Activated CD4-positive, alpha-beta T cell treated with anti-CD3 and anti-CD28 coated beads, Interleukin-2, amount 10 ng/mL, durations not matched to agents 7 days and 5 days (primary cell): ENCODE data around the gene GPC3. TPM values are rescaled to one million over a fixed set of nuclear protein-coding genes. Genes with fewer than 3 reads are reported as not detected.
"Not testable (repeated sequence)": the region's sequence is repeated elsewhere in the genome, so short reads cannot be mapped to it uniquely, and the experiment has no call there.

Experiments used
- CTCF ChIA-PET: fragments of 350-600 bp; sonication (Branson Sonifier 250); formaldehyde crosslinking; loops from one replicate; lab custom pipeline; 2021; ENCODE audit warnings: antibody characterized with exemption; lab: Charles Lee
- POLR2A ChIA-PET: fragments of 350-600 bp; sonication (Branson Sonifier 250); formaldehyde crosslinking; loops from one replicate; lab custom pipeline; 2021; ENCODE audit warnings: antibody characterized with exemption; lab: Charles Lee
- DNase-seq: peaks from one replicate; pipeline ENCODE4 v3.0.0-alpha.2; 2020
- H3K27ac Mint-ChIP-seq: one replicate; pipeline ENCODE4 v1.8.0; 2021; ENCODE audit warnings: mild to moderate bottlenecking, moderate library complexity, mixed read lengths
- H3K27me3 Mint-ChIP-seq: one replicate; pipeline ENCODE4 v1.8.0; 2021; ENCODE audit warnings: mixed read lengths
- H3K36me3 Mint-ChIP-seq: one replicate; pipeline ENCODE4 v1.8.0; 2021; ENCODE audit warnings: low read depth, mixed read lengths
- H3K4me1 Mint-ChIP-seq: one replicate; pipeline ENCODE4 v1.8.0; 2021; ENCODE audit warnings: mixed read lengths
- H3K4me3 Mint-ChIP-seq: one replicate; pipeline ENCODE4 v1.8.0; 2021; ENCODE audit warnings: mild to moderate bottlenecking, moderate library complexity, mixed read lengths
- H3K9me3 Mint-ChIP-seq: one replicate; pipeline ENCODE4 v1.8.0; 2021; ENCODE audit warnings: mixed read lengths
- total RNA-seq, 2 experiments: library from RNA; stranded (reverse); gene quantifications; one replicate each; pipeline ENCODE4 v1.2.3, GENCODE V29; 2021

Gene GPC3
- 1 to 10 TPM in 1 of 2 experiments, under 1 TPM in 1; 0.81 to 1.0 TPM for total RNA-seq

- Mint-ChIP-seq H3K27ac (no peak within 1 kb of the TSS), H3K27me3 (peaks cover 42% of the 10 kb centered on the region), H3K4me1 (peaks cover 4% of the 10 kb centered on the region), H3K9me3 (no peaks in the 10 kb centered on the region), H3K36me3 (no peaks in the 10 kb centered on the region), H3K4me3 (peak within 1 kb of the TSS; percentile 51)
- ChIA-PET CTCF (interaction anchor here (0.7 kb wide), 1 partner anchor 14 kb away, joined by 3 read pairs; no protein-coding TSS in a partner anchor), POLR2A (no interaction called here)
- peak; percentile 37 for DNase-seq
These were observed at the start of gene GPC3 for GRCh38 chrX:133985164-133985966. Gene GPC3 (minus strand): TSS chrX:133985594.

DNA sequence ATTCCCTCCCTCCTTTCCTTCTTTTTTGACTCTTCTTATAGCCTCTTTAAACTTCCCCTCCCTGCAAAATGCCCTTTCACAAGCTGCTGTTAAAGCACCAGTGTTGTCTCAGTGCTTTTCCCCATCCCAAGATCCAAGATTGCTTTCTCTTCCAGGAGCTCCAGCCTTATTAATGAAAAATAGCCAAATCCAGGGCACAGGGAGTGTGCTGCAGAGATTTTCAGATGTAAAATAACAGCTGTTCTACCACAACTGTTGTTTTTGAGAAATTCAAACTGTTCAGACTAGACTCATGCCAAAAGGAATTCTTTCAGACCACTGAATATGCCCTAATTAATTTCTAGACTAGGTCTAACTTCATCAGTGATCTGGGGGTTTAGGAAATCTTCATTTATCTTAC lies 47.0 kb upstream of the GPC3 start:
- Mint-ChIP-seq H3K4me1 (no peaks in the 10 kb centered on the region), H3K36me3 (no peaks in the 10 kb centered on the region), H3K27me3 (no peaks in the 10 kb centered on the region), H3K9me3 (no peaks in the 10 kb centered on the region), H3K4me3 (no peak overlapping the region), H3K27ac (no peak overlapping the region)
- no peak for DNase-seq
- POLR2A ChIA-PET: no interaction called here
- CTCF ChIA-PET: interaction anchor here (0.9 kb wide), 2 partner anchors 119 to 240 kb away, joined by 3 read pairs; no protein-coding TSS in a partner anchor

DNA sequence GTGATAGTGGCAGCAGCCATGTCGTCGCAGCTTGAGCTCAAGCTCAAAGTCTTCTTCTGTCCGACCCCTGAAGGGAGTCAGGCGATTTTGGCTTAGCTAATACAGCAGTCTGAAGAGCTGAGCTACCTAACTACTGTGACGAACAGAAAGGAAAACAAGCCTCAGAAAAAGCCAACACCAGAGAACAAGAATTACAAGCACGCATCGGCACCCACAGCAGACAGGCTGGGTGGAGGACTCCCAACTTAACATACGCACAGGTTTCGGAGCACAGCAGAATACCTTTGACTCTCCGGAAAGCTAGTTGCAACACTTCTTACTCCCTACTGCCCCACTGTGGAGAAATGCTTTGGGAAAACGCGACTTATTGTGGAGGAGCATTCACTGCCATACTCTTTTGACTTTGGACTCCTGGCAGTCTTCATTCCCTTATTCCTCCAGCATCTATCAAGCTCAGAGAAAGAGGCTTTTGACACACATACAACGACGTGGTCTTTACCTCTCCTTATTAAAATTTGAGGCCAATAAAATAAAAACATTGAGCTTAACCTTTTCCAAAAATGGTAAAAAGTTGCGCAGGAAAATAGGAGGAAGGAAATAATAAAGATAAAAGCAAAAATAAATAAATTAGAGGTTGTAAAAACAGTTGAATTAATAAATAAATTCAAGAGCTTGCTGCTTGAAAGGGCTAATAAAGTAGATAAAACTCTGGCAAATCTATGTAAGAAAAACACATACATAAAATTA lies 41.3 kb upstream of the GPC3 start:
- no peak overlapping the region for H3K27ac Mint-ChIP-seq
- H3K9me3 Mint-ChIP-seq: no peaks in the 10 kb centered on the region
- peak overlapping the region; percentile 3 for H3K4me3 Mint-ChIP-seq
- ChIA-PET CTCF (interaction anchor here (0.9 to 1.6 kb wide), 6 partner anchors 9 to 234 kb away, joined by 3 to 7 read pairs (median 4); no protein-coding TSS in a partner anchor), POLR2A (no interaction called here)
- peak; percentile 45 for DNase-seq
- H3K4me1 Mint-ChIP-seq: peaks cover 7% of the 10 kb centered on the region
- no peaks in the 10 kb centered on the region for H3K27me3 Mint-ChIP-seq
- H3K36me3 Mint-ChIP-seq: no peaks in the 10 kb centered on the region

- Mint-ChIP-seq H3K9me3 (no peaks in the 10 kb centered on the region), H3K4me1 (peaks cover 7% of the 10 kb centered on the region), H3K4me3 (no peak overlapping the region), H3K36me3 (no peaks in the 10 kb centered on the region), H3K27me3 (no peaks in the 10 kb centered on the region), H3K27ac (no peak overlapping the region)
- no peak for DNase-seq
- ChIA-PET POLR2A (no interaction called here), CTCF (interaction anchor here (1.0 to 1.6 kb wide), 5 partner anchors 8 to 234 kb away, joined by 3 to 7 read pairs (median 4); no protein-coding TSS in a partner anchor)
These were observed 40.7 kb upstream of the GPC3 start for GRCh38 chrX:134025986-134026545.

DNA sequence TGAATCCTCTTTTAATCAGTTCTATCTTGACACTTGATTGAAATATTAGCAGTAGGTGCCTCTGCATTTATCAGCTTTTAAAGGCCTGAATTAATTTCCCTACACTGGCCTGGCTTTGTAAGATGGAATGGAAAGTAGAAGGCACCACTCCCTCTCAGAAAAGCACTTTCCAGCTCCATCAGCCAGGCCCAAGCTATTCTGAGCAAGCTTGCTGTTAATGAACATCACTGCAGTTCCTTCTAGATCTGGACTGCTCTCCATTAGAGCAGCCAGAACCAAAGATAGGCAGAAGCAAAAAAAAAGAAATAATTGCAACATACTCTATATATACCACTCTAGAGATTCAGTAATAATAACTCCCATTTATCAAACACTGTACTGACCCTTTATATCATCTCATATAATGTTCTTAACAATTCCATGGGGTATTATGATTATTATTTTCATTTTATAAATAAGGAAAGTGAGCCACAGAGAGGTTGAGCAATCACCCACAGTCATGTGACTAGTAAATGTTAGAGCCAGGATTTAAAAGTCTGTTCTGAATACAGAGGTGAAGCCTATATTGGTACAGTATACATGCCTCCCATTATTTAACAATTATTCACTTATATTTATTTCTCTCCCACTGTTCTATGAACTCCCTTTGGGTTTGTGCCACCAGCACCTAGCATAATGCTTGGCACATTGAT lies 39.4 kb upstream of the GPC3 start:
- H3K27ac Mint-ChIP-seq: no peak overlapping the region
- H3K36me3 Mint-ChIP-seq: no peaks in the 10 kb centered on the region
- no peaks in the 10 kb centered on the region for H3K9me3 Mint-ChIP-seq
- H3K4me1 Mint-ChIP-seq: peaks cover 7% of the 10 kb centered on the region
- H3K4me3 Mint-ChIP-seq: no peak overlapping the region
- ChIA-PET POLR2A (no interaction called here), CTCF (no interaction called here)
- no peak for DNase-seq
- H3K27me3 Mint-ChIP-seq: no peaks in the 10 kb centered on the region

GRCh38 chrX:134023851-134024281 lies 38.5 kb upstream of the GPC3 start:
- Mint-ChIP-seq H3K36me3 (no peaks in the 10 kb centered on the region), H3K27ac (no peak overlapping the region), H3K4me1 (peaks cover 7% of the 10 kb centered on the region), H3K9me3 (no peaks in the 10 kb centered on the region), H3K4me3 (no peak overlapping the region), H3K27me3 (no peaks in the 10 kb centered on the region)
- DNase-seq: no peak
- ChIA-PET POLR2A (no interaction called here), CTCF (no interaction called here)

DNA sequence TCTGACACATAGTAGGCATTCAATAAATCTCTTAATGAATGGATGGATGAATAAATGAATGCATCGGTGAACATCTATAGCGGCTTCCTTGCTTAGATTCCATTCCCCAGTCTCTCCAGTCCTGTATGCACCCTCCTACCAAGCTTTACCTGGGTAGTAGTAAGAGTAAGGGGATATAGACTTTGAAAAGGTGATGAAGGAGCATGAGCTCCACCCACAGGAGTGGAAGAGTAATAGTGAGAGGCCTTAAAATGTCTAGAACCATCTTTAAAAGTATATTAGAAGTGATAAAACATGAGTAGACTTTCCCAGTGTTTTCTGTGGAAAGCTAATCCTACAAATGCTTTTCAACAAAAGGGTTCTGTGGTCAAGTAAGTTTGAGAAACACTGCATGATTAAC lies 35.5 kb upstream of the GPC3 start:
- Mint-ChIP-seq H3K4me1 (no peaks in the 10 kb centered on the region), H3K4me3 (no peak overlapping the region), H3K27ac (no peak overlapping the region), H3K9me3 (no peaks in the 10 kb centered on the region), H3K27me3 (no peaks in the 10 kb centered on the region), H3K36me3 (no peaks in the 10 kb centered on the region)
- DNase-seq: no peak
- CTCF ChIA-PET: interaction anchor here (0.6 to 1.8 kb wide), 4 partner anchors 8 to 420 kb away, joined by 3 to 4 read pairs (median 4); no protein-coding TSS in a partner anchor
- POLR2A ChIA-PET: no interaction called here

DNA sequence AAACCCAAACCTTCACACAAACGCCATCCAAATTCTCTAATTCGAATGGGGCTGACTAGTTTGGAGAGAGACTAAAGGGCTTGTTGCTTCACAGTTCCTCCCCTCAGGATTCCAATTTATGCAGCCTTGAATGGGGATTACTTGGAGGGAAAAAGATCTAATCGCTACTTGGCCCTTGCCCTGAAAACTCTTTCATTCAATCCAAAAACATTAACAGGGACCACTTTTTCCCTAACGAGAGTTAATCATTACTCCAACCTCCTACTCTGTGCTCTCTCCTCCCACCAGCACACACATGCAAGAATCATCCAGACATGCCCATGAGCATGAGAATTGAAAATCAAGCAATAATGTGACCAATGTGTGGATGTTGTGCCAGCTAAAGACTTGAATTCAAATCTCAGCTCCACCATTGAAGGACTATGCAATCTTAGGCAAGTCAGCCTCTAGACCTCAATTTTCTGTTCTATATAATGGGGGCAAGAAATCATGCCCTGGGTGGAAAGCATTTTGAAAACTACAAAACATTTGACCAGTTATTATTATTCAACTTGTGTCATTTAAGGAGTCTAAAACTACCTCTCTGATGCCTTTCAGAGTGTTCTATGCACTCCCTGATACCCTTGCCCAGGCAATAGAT lies 34.3 kb upstream of the GPC3 start:
- Mint-ChIP-seq H3K27me3 (no peaks in the 10 kb centered on the region), H3K27ac (no peak overlapping the region), H3K9me3 (no peaks in the 10 kb centered on the region), H3K4me1 (no peaks in the 10 kb centered on the region), H3K4me3 (no peak overlapping the region), H3K36me3 (no peaks in the 10 kb centered on the region)
- CTCF ChIA-PET: no interaction called here
- POLR2A ChIA-PET: no interaction called here
- no peak for DNase-seq

- H3K27me3 Mint-ChIP-seq, H3K4me3 Mint-ChIP-seq, H3K27ac Mint-ChIP-seq, DNase-seq, POLR2A ChIA-PET, H3K9me3 Mint-ChIP-seq, H3K4me1 Mint-ChIP-seq, H3K36me3 Mint-ChIP-seq, CTCF ChIA-PET: not testable (repeated sequence)
These were observed 30.9 kb upstream of the GPC3 start for GRCh38 chrX:134016309-134016708.

DNA sequence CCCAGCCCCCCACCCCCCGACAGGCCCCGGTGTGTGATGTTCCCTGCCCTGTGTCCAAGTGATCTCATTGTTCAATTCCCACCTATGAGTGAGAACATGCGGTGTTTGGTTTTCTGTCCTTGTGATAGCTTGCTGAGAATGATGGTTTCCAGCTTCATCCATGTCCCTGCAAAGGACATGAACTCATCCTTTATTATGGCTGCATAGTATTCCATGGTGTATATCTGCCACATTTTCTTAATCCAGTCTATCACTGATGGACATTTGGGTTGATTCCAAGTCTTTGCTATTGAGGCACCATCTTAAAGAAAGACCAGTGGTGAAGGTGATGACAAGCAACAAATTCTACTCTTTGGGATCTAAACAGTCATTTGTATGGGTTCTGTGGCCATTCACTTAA lies 30.1 kb upstream of the GPC3 start:
- H3K27me3 Mint-ChIP-seq, DNase-seq, H3K4me1 Mint-ChIP-seq, H3K9me3 Mint-ChIP-seq, POLR2A ChIA-PET, H3K27ac Mint-ChIP-seq, H3K36me3 Mint-ChIP-seq, H3K4me3 Mint-ChIP-seq, CTCF ChIA-PET: not testable (repeated sequence)

GRCh38 chrX:134013524-134013923 lies 28.1 kb upstream of the GPC3 start:
- Mint-ChIP-seq H3K36me3 (no peaks in the 10 kb centered on the region), H3K9me3 (no peaks in the 10 kb centered on the region), H3K4me1 (no peaks in the 10 kb centered on the region), H3K27me3 (no peaks in the 10 kb centered on the region), H3K27ac (no peak overlapping the region), H3K4me3 (no peak overlapping the region)
- ChIA-PET POLR2A (no interaction called here), CTCF (interaction anchor here (1.0 to 1.6 kb wide), 2 partner anchors 8 to 13 kb away, joined by 3 to 7 read pairs; no protein-coding TSS in a partner anchor)
- DNase-seq: no peak

DNA sequence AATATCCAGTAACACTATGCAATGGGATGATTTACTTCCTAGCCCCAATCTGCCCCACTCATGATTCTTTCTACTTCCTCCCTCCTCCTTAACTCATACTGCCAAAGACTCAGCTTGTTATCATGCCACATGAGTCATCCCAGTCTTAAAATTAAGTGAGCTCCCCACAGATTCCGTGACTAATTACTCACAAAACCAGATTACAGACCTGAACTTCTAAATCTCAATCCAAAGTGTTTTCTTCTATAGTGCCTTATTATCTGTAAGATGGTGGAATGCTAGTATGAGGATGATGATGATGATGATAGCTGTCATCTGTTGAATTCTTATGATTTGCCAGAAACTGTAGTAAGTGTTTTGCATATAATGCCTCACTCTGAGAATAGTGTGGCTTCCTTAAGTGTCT lies 27.7 kb upstream of the GPC3 start:
- POLR2A ChIA-PET: no interaction called here
- no peaks in the 10 kb centered on the region for H3K27me3 Mint-ChIP-seq
- no peak overlapping the region for H3K4me3 Mint-ChIP-seq
- no peak overlapping the region for H3K27ac Mint-ChIP-seq
- DNase-seq: no peak
- no peaks in the 10 kb centered on the region for H3K36me3 Mint-ChIP-seq
- CTCF ChIA-PET: interaction anchor here (0.6 to 1.6 kb wide), 3 partner anchors 8 to 177 kb away, joined by 3 to 7 read pairs (median 3); no protein-coding TSS in a partner anchor
- no peaks in the 10 kb centered on the region for H3K9me3 Mint-ChIP-seq
- H3K4me1 Mint-ChIP-seq: no peaks in the 10 kb centered on the region
